Psoas muscle (tissue), 8 donors: ENCODE data around the gene FITM1. TPM values are rescaled to one million over a fixed set of nuclear protein-coding genes. Genes with fewer than 3 reads are reported as not detected.

Experiments used
- ATAC-seq, 4 donors: fragments of 200-7000 bp; cut with Tn5 transposase; one replicate each; pipeline ENCODE4 v1.9.1; 2020; ENCODE audit warnings: moderate library complexity in 3 of 4, mild to moderate bottlenecking in 2 of 4
- DNase-seq, 2 donors: peaks; one replicate each; pipeline ENCODE4 v3.0.0-alpha.2; 2020
- H3K27ac ChIP-seq: fragments of 200-600 bp; one replicate; pipeline ENCODE4 v1.8.0; 2022
- H3K27me3 ChIP-seq, 3 donors: fragments of 200-600 bp in 1 of 3; one replicate each; pipeline versions ENCODE4 v1.6.1 to v1.8.0; 2013 to 2022; ENCODE audit warnings: low read length in 2 of 3, mild to moderate bottlenecking in 2 of 3, moderate library complexity in 1 of 3; ENCODE audit not compliant: insufficient read depth in 3 of 3
- H3K36me3 ChIP-seq, 2 donors: fragments of 200-600 bp in 1 of 2; one replicate each; pipeline versions ENCODE4 v1.6.1 to v1.8.0; 2013 to 2022; ENCODE audit warnings: low read depth in 1 of 2, mild to moderate bottlenecking in 1 of 2, moderate library complexity in 1 of 2; ENCODE audit not compliant: insufficient read depth in 1 of 2
- H3K4me1 ChIP-seq: fragments of 200-600 bp; one replicate; pipeline ENCODE4 v1.8.0; 2022
- H3K4me3 ChIP-seq: fragments of 200-600 bp; one replicate; pipeline ENCODE4 v1.8.0; 2022; ENCODE audit warnings: mild to moderate bottlenecking
- H3K9me3 ChIP-seq: fragments of 200-600 bp; one replicate; pipeline ENCODE4 v1.8.0; 2022
- CTCF ChIP-seq: fragments of 200-600 bp; IDR thresholded peaks from one replicate; pipeline ENCODE4 v1.8.0; 2022; ENCODE audit warnings: antibody characterized with exemption
- WGBS, 3 donors: extraction: QIAGEN DNeasy Blood & Tissue Kit; methylation state at CpG; one replicate each; pipeline versions ENCODE4 v1.1.6 to v1.1.7; 2013; 5-methylcytosine and 5-hydroxymethylcytosine counted together
- intact Hi-C, 2 donors: fragments of 100-400 bp; cut with DNase I; formaldehyde crosslinking; loops; one replicate each; pipeline versions ENCODE4 v1.11.0 to v1.14.2; 2022
- polyA plus RNA-seq, 3 donors: library from polyadenylated mRNA; stranded (reverse); fragments of 200-250 nt; gene quantifications; one replicate each; pipeline ENCODE4 v1.2.3, GENCODE V29; 2013
- total RNA-seq, 4 donors: library from RNA; stranded (reverse); fragmentation: NEBNext Ultra II Directional in 2 of 4; extraction: Animal tissue kit (Norgen Biotek cat#: 25700) in 2 of 4; gene quantifications; one replicate each; pipeline versions ENCODE4 v1.2.1 to v1.2.4, GENCODE V29; 2021 to 2023
- donor health status: healthy with polysubstance abuse.
- donor health status: DM: no; HTN: no; CAD: no; lungs with moderate emphysema.
- donor health status: Bipolar disorder and iron deficiency.
- donor health status: healthy.
- donor health status: DM: yes; HTN: yes; CAD: no.
- donor health status: DM: no; HTN: no; CAD: no.
- donor health status: DM: no; HTN: no; CAD: no.
- donor health status: DM: yes; HTN: yes; CAD: no.

FITM1 gene
- total and polyA plus RNA-seq, 7 donors, result 72.8 to 167 (median 130) TPM

GRCh38 chr14:24176599-24176998 is 46.1 kb downstream of the FITM1 start:
- Histone ChIP-seq H3K27ac (no peak overlapping the region), H3K4me1 (peaks cover 27% of the 10 kb centered on the region), H3K27me3 (peaks cover 0 to 14% (median 0%) of the 10 kb centered on the region in 3 donors), H3K36me3 (peaks cover 0 to 52% of the 10 kb centered on the region in 2 donors), H3K9me3 (no peaks in the 10 kb centered on the region), H3K4me3 (no peak overlapping the region)
- no peak for TF ChIP-seq CTCF
- DNase-seq (peak in 1 of 2 donors; percentile 16), ATAC-seq (no peak)
- 86 to 94% (median 90%) methylated on average over 5 of the region's 5 CpGs for WGBS, 3 donors
- intact Hi-C loops, result no loop called here

- Histone ChIP-seq H3K9me3 (no peaks in the 10 kb centered on the region), H3K27me3 (peaks cover 0 to 7% (median 0%) of the 10 kb centered on the region in 3 donors), H3K4me1 (peaks cover 21% of the 10 kb centered on the region), H3K36me3 (peaks cover 0 to 58% of the 10 kb centered on the region in 2 donors), H3K27ac (no peak overlapping the region), H3K4me3 (no peak overlapping the region)
- no peak for ATAC-seq
- 86 to 90% (median 88%) methylated on average over 12 of the region's 12 CpGs for WGBS, 3 donors
- no peak for TF ChIP-seq CTCF
- intact Hi-C loops, result no loop called here
- DNase-seq, result peak in 1 of 2 donors; percentile 32
Observed at GRCh38 chr14:24177041-24177825, 46.8 kb downstream of the FITM1 start.

- peaks cover 0 to under 1% (median 0%) of the 10 kb centered on the region in 3 donors for H3K27me3 ChIP-seq
- 84 to 89% (median 84%) methylated on average over 14 of the region's 14 CpGs for WGBS, 3 donors
- DNase-seq, result peak in 1 of 2 donors; percentile 36
- peaks cover 0 to 65% of the 10 kb centered on the region in 2 donors for H3K36me3 ChIP-seq
- no peak for TF ChIP-seq CTCF
- H3K9me3 ChIP-seq, result no peaks in the 10 kb centered on the region
- H3K27ac ChIP-seq, result no peak overlapping the region
- intact Hi-C loops, result no loop called here
- H3K4me1 ChIP-seq, result peaks cover 20% of the 10 kb centered on the region
- ATAC-seq, result no peak
- H3K4me3 ChIP-seq, result no peak overlapping the region
Observed at GRCh38 chr14:24177891-24178290, 47.4 kb downstream of the FITM1 start.

- no peak for TF ChIP-seq CTCF
- H3K36me3 ChIP-seq, result peaks cover 0 to 72% of the 10 kb centered on the region in 2 donors
Observed at GRCh38 chr14:24178399-24179178, 48.1 kb downstream of the FITM1 start.

More at GRCh38 chr14:24178399-24179178, 48.1 kb downstream of the FITM1 start:
- Histone ChIP-seq H3K4me3 (no peak overlapping the region), H3K27ac (no peak overlapping the region), H3K4me1 (peaks cover 20% of the 10 kb centered on the region), H3K9me3 (no peaks in the 10 kb centered on the region), H3K27me3 (no peaks in the 10 kb centered on the region)
- ATAC-seq, result no peak
- peak in 1 of 2 donors; percentile 35 for DNase-seq
- WGBS, 3 donors, result 71 to 80% (median 75%) methylated on average over 12 of the region's 12 CpGs
- intact Hi-C loops, result no loop called here
